Right lobe of liver (tissue), 6 donors: ENCODE results near the gene SLC47A2. TPM values are rescaled to one million over a fixed set of nuclear protein-coding genes. Genes with fewer than 3 reads are reported as not detected.

Experiments used
- ATAC-seq, 4 donors: fragments of 200-7000 bp; cut with Tn5 transposase; one replicate each; pipeline ENCODE4 v1.9.1; 2020; ENCODE audit warnings: mild to moderate bottlenecking in 4 of 4, moderate library complexity in 4 of 4
- DNase-seq, 3 donors: peaks; one replicate each; pipeline ENCODE4 v3.0.0-alpha.2; 2020
- H3K27ac ChIP-seq, 3 donors: fragments of 200-600 bp; one replicate each; pipeline ENCODE4 v1.8.0; 2022
- H3K27me3 ChIP-seq, 2 donors: fragments of 200-600 bp; one replicate each; pipeline ENCODE4 v1.8.0; 2022
- H3K36me3 ChIP-seq, 4 donors: fragments of 200-600 bp; sonication (generic) in 1 of 4; one replicate each; pipeline versions ENCODE4 v1.5.1 to v1.8.0; 2017 to 2022; ENCODE audit warnings: control low read depth in 1 of 4
- H3K4me1 ChIP-seq, 4 donors: fragments of 200-600 bp; sonication (generic) in 1 of 4; one replicate each; pipeline versions ENCODE4 v1.5.1 to v1.8.0; 2017 to 2022; ENCODE audit warnings: control low read depth in 1 of 4
- H3K4me3 ChIP-seq, 3 donors: fragments of 200-600 bp; one replicate each; pipeline ENCODE4 v1.8.0; 2022
- H3K9me3 ChIP-seq, 4 donors: fragments of 200-600 bp; sonication (generic) in 1 of 4; one replicate each; pipeline versions ENCODE4 v1.5.1 to v1.8.0; 2017 to 2022; ENCODE audit warnings: control low read depth in 1 of 4
- CTCF ChIP-seq, 4 donors: fragments of 200-600 bp in 3 of 4; fragments of 450-650 bp in 1 of 4; IDR thresholded peaks; one replicate each; pipeline versions ENCODE4 v1.5.1 to v1.8.0; 2016 to 2022; ENCODE audit warnings: antibody characterized with exemption in 4 of 4, mild to moderate bottlenecking in 2 of 4
- POLR2A ChIP-seq: fragments of 450-650 bp; IDR thresholded peaks from one replicate; pipeline ENCODE4 v1.6.1; 2017; ENCODE audit warnings: antibody characterized with exemption, mild to moderate bottlenecking
- WGBS: methylation state at CpG from one replicate; pipeline ENCODE4 v1.1.6; 2018; ENCODE audit warnings: low coverage, low lambda C conversion rate; ENCODE audit not compliant: insufficient coverage; ENCODE audit errors: missing lambda C conversion rate; 5-methylcytosine and 5-hydroxymethylcytosine counted together
- intact Hi-C, 2 donors: fragments of 100-400 bp; cut with DNase I; formaldehyde crosslinking; loops; one replicate each; pipeline versions ENCODE4 v1.11.2 to v1.14.1; 2022
- total RNA-seq, 6 experiments: library from RNA; depleted of rRNA in 2 of 6; stranded (reverse); fragments of >200 nt in 2 of 6; fragmentation: NEBNext Ultra II Directional in 3 of 6; extraction: Animal tissue kit (Norgen Biotek cat#: 25700) in 3 of 6; gene quantifications; one replicate each; pipeline versions ENCODE4 v1.1.0 to v1.2.4, GENCODE V29; 2016 to 2023
- donor health status: DM: no; HTN: yes; CAD: no.
- donor health status: DM: no; HTN: no; CAD: no.
- donor health status: DM: no; HTN: no; CAD: no.
- donor health status: DM: no; HTN: yes; CAD: no.
- donor health status: DM: no; HTN: yes; CAD: no.

The SLC47A2 gene
- total RNA-seq, 6 experiments from 2014 or later = not detected

DNA sequence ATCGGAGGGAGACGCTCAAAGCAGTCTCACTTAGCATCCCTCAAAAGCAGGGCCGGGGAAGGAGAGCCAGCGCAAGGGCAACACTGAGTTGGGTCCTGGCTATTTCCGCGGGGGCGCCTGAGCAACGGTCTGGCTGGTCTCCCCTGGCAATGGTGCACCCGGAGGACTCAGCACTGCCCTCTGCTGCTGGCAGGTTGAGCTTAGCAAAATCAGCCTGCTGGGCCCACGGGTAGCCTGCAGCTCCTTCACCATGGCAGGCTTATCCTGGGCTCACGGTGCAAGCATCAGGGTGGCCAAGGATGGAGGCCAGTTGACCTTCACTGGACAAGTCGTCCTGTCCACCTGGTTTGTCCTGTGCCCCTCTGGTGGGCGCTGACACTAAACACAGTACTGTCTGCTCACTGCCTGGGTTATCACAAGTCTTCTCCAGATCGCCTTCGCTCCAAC, 46.2 kb upstream of the SLC47A2 start:
- 86% methylated on average over 3 of the region's 15 CpGs for WGBS
- intact Hi-C loops = loop anchor here (5.0 to 10.0 kb wide), 2 partner anchors 245 to 248 kb away; no protein-coding TSS in a partner anchor
- peak in 2 of 3 donors; percentile 70 to 77 for DNase-seq

DNA sequence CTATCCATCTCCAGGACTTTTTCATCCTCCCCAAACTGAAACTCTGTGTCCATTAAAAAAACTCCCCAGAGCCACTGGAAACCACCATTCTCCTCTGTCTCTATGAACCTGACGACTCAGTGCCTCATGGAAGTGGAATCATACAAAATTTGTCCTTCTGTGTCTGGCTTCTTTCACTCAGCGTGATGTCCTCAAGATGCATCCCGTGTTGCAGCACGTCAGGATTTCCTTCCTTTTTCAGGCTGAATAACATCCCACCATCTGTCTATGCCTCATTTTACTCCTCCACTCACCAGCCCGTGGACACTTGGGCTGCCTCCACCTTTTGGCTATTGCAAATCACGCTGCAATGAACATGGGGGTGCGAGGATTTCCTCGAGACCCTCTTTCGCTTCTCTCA, 44.4 kb upstream of the SLC47A2 start:
- H3K27me3 ChIP-seq = no peaks in the 10 kb centered on the region
- H3K27ac ChIP-seq = no peak overlapping the region
- WGBS = 67% methylated on average over 9 of the region's 9 CpGs
- ATAC-seq (no peak), DNase-seq (no peak)
- H3K9me3 ChIP-seq = no peaks in the 10 kb centered on the region
- TF ChIP-seq CTCF (IDR thresholded peaks at IDR 0.05) (no peak), POLR2A (no peak)
- H3K36me3 ChIP-seq = no peaks in the 10 kb centered on the region
- H3K4me3 ChIP-seq = no peak overlapping the region
- H3K4me1 ChIP-seq = no peaks in the 10 kb centered on the region
- intact Hi-C loops = loop anchor here (5.0 to 10.0 kb wide), 2 partner anchors 243 to 246 kb away; no protein-coding TSS in a partner anchor

More for the DNA sequence above, 46.2 kb upstream of the SLC47A2 start:
- H3K27me3 ChIP-seq = no peaks in the 10 kb centered on the region
- TF ChIP-seq CTCF (IDR thresholded peaks at IDR 0.05) = peak; percentile 42 to 70 (median 57)
- TF ChIP-seq POLR2A = no peak
- ATAC-seq = peak; percentile 58 to 77 (median 72)
- H3K4me3 ChIP-seq = no peak overlapping the region
- no peaks in the 10 kb centered on the region for H3K9me3 ChIP-seq
- no peak overlapping the region for H3K27ac ChIP-seq
- no peaks in the 10 kb centered on the region for H3K36me3 ChIP-seq
- H3K4me1 ChIP-seq = peaks cover 0 to 6% (median 2%) of the 10 kb centered on the region in 4 donors

DNA sequence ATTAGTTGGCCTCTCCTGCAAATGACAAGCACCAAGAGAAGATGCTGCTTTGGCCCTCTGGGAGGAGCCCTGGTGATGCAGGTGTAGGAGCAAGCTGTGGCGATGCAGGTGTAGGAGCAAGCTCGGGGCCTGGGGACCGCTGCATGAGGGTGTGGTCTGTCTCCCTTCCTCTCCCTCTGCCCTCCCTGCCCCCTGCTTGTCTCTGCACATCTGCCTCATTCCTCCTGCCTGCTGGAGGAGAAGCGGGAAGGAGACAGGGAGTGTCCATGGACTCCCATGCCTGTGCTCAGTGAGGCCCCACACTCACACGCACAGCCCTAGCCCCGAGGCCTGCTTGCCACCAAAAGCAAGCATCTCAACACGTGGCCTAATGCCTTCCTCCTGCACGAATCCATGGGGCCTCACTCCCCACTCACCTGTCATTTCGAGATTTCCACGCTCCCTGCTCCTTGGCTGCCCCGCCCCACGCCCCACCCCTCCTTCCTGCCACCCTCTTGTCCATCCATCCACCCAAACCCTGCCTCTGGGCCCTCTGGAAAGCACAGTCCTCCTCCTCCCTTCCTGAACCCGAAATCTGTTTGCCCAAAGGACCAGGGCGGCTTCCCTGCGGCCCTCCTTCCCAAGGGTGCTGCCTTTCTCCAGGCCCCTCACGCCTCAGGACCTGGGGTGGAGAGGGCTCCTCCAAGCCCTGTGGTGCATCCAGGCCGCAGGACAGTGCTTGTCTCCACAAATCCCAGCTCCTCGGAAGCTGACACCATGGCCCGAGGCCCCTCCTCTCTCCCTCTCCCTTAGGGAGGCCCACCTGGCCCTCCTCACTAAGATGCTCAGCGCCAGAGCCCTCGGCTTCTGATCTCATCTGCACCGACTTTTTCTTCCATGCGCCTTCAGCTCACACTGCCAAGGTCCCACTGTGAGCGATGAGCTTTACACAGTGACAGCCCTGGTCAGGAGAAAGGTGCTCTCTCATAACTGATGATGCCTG, 43.5 kb upstream of the SLC47A2 start:
- Histone ChIP-seq H3K4me3 (no peak overlapping the region), H3K36me3 (no peaks in the 10 kb centered on the region), H3K27ac (no peak overlapping the region), H3K27me3 (no peaks in the 10 kb centered on the region), H3K9me3 (no peaks in the 10 kb centered on the region), H3K4me1 (no peaks in the 10 kb centered on the region)
- 87% methylated on average over 15 of the region's 24 CpGs for WGBS
- intact Hi-C loops = loop anchor here (5.0 to 10.0 kb wide), 2 partner anchors 243 to 245 kb away; no protein-coding TSS in a partner anchor
- no peak for ATAC-seq
- no peak for TF ChIP-seq CTCF (IDR thresholded peaks at IDR 0.05)
- TF ChIP-seq POLR2A = no peak
- DNase-seq = no peak

DNA sequence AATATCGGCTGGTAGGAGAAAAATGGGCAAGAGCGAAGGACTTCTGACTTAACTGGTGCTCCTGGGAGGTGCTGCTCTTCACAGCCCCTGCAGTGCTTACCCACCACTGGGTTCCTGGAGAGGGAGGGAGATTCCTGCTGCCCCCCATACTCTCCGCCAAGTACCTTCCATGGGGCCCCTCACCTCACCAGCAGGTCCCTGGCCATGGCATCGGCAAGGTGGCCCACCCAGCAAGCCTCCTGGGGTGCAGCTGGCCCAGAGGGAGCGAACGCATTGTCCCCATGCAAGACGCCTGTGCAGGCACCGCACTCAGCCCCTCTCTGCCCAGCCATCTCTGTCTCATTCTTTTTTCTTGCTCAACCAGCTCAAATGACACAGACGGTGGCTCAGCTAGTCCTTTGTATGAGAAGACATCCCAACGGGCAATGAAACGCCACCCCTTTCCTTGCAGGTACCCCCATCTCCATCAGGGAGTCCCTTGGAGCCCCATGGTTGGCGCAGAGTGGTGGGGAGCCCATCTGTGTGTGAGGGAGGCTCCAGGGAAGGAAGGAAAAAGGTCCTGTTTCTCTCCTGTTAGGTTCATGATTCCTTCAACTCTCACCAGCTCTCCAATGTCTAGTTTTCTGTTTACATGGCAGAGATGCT, 41.3 kb upstream of the SLC47A2 start:
- intact Hi-C loops = no loop called here
- ATAC-seq (no peak), DNase-seq (no peak)
- Histone ChIP-seq H3K9me3 (no peaks in the 10 kb centered on the region), H3K36me3 (no peaks in the 10 kb centered on the region), H3K4me1 (peaks cover 0 to 13% (median 3%) of the 10 kb centered on the region in 4 donors), H3K4me3 (no peak overlapping the region), H3K27ac (no peak overlapping the region), H3K27me3 (no peaks in the 10 kb centered on the region)
- TF ChIP-seq CTCF (IDR thresholded peaks at IDR 0.05) (no peak), POLR2A (no peak)
- 74% methylated on average over 5 of the region's 12 CpGs for WGBS
